Muscle of leg (tissue), 11 donors: ENCODE measurements around the gene OR56A4. TPM values are rescaled to one million over a fixed set of nuclear protein-coding genes. Genes with fewer than 3 reads are reported as not detected.
"Not testable (repeated sequence)": the region's sequence is repeated elsewhere in the genome, so short reads cannot be mapped to it uniquely, and the experiment has no call there.

Experiments used
- DNase-seq: peaks from one replicate; pipeline ENCODE4 v3.0.0; 2013
- H3K27ac ChIP-seq: one replicate; pipeline ENCODE4 v1.5.1; 2013; ENCODE audit warnings: mild to moderate bottlenecking, low read length, control low read depth
- H3K27me3 ChIP-seq: one replicate; pipeline ENCODE4 v1.6.1; 2013; ENCODE audit warnings: low read length; ENCODE audit not compliant: control insufficient read depth, insufficient read depth
- H3K36me3 ChIP-seq: one replicate; pipeline ENCODE4 v1.6.1; 2013; ENCODE audit warnings: low read length; ENCODE audit not compliant: control insufficient read depth, insufficient read depth
- H3K4me1 ChIP-seq: one replicate; pipeline ENCODE4 v1.6.1; 2013; ENCODE audit warnings: low read length; ENCODE audit not compliant: control insufficient read depth, insufficient read depth
- H3K4me3 ChIP-seq: one replicate; pipeline ENCODE4 v1.5.1; 2013; ENCODE audit warnings: low read length, control low read depth
- H3K9me3 ChIP-seq: replicated peaks from 2 replicates; pipeline ENCODE4 v1.6.1; 2013; ENCODE audit warnings: low read depth, low read length; ENCODE audit not compliant: control insufficient read depth
- WGBS: methylation state at CpG from one replicate; pipeline ENCODE4 v1.1.5; 2013; ENCODE audit warnings: missing lambda C conversion rate; ENCODE audit not compliant: insufficient coverage; 5-methylcytosine and 5-hydroxymethylcytosine counted together
- polyA plus RNA-seq, 8 donors: library from polyadenylated mRNA; unstranded; fragments of 120-200 nt; gene quantifications; one replicate each; pipeline versions ENCODE4 v1.2.1 to v1.2.3, GENCODE V29; 2013; ENCODE audit warnings: inconsistent platforms in 1 of 8, low replicate concordance in 1 of 8; ENCODE audit not compliant: insufficient read length in 8 of 8, insufficient read depth in 1 of 8
- total RNA-seq: library from RNA; stranded (reverse); fragments of 120-200 nt; gene quantifications from one replicate; pipeline ENCODE4 v1.2.4, GENCODE V29; 2013

OR56A4 gene
- total and polyA plus RNA-seq, 9 donors, result under 0.01 to 0.07 (median 0.06) TPM; not detected in 6

DNA sequence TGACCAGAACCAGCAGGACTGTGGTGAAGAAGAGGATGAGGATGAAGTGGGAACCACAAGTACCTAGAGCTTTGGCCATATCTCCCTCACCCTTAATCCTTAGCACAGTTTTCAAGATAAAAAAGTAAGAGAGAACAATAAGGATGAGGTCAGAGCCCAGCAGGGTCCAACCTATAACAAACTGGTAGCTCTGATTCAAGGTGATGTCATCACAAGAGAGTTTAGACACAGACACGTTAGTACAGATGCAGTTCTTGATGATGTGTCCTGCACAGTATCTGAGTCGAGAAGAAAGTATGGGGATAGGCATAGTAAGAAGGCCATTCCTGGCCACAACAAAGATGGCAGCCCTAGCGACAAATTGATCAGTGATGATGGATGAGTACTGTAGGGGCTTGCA lies 39.0 kb downstream of the OR56A4 start:
- Histone ChIP-seq H3K27ac (no peak overlapping the region), H3K4me1 (no peaks in the 10 kb centered on the region), H3K36me3 (no peaks in the 10 kb centered on the region), H3K27me3 (no peaks in the 10 kb centered on the region), H3K4me3 (no peak overlapping the region), H3K9me3 (peaks cover 10% of the 10 kb centered on the region)
- 55% methylated on average over 3 of the region's 3 CpGs for WGBS
- DNase-seq, result no peak

DNA sequence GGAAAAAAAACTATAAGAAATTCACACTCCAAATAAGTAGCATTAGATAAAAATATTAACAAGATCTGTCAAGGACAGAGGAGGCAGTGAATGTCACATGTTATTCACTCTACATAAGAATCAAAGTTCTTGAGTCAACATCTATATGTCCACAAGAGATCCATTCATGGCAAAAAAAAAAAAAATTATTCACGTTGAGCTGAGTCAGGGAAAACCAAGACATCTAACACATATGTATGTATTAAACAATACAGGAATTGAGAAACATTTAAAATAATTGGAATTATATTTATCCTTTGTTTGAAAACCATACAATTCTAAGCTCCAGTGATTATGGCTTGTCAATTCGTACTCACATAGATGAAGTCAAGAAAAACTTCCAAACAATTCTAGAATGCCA lies 39.8 kb downstream of the OR56A4 start:
- no CpG with 5 or more reads among the region's 2 CpGs for WGBS
- DNase-seq, result no peak

DNA sequence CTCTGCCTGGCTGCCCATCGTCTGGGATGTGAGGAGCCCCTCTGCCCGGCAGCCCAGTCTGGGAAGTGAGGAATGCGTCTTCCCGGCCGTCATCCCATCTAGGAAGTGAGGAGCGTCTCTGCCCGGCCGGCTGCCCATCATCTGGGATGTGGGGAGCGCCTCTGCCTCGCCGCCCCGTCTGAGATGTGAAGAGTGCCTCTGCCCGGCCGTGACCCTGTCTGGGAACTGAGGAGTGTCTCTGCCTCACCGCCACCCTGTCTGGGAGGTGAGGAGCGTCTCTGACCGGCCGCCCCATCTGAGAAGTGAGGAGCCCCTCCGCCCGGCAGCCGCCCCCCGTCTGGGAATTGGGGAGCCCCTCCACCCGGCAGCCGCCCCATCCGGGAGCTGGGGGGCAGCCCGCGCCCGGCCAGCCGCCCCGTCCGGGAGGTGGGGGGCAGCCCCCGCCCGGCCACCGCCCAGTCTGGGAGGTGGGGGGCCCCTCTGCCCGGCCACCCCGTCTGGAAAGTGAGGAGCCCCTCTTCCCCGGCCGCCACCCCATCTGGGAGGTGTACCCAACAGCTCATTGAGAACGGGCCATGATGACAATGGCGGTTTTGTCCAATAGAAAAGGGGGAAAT lies 45.9 kb downstream of the OR56A4 start:
- H3K27me3 ChIP-seq, H3K27ac ChIP-seq, H3K4me1 ChIP-seq, H3K4me3 ChIP-seq, DNase-seq, H3K36me3 ChIP-seq: not testable (repeated sequence)
- WGBS, result 92% methylated on average over 24 of the region's 40 CpGs
- H3K9me3 ChIP-seq, result peaks cover 12% of the 10 kb centered on the region

More for the DNA sequence above, 39.8 kb downstream of the OR56A4 start:
- no peaks in the 10 kb centered on the region for H3K4me1 ChIP-seq
- H3K9me3 ChIP-seq, result peaks cover 10% of the 10 kb centered on the region
- H3K27me3 ChIP-seq, result no peaks in the 10 kb centered on the region
- H3K4me3 ChIP-seq, result no peak overlapping the region
- no peak overlapping the region for H3K27ac ChIP-seq
- no peaks in the 10 kb centered on the region for H3K36me3 ChIP-seq

DNA sequence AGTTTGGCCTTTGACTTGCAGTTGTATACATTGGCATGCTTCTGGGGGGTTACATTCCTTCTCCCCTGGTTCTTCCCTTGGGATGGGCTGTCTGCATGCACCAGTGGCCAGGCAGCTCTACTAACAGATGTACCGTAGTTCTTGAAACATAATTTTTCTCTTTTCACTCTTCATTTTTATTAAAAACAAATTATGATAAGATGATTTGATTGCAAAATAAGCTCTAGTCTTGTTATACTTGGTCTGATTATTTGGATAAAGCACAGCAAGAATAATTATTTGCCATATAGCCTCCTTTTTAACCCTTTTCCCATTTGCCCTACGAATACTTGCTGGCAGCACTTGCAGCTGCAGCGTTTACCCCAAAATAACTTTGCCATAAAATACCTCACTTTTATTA lies 51.2 kb downstream of the OR56A4 start:
- no peak overlapping the region for H3K27ac ChIP-seq
- H3K4me1 ChIP-seq, result no peaks in the 10 kb centered on the region
- H3K9me3 ChIP-seq, result no peaks in the 10 kb centered on the region
- no CpG with 5 or more reads among the region's 3 CpGs for WGBS
- no peak overlapping the region for H3K4me3 ChIP-seq
- H3K36me3 ChIP-seq, result no peaks in the 10 kb centered on the region
- DNase-seq, result no peak
- no peaks in the 10 kb centered on the region for H3K27me3 ChIP-seq

Other genes with a start within 250 kb of the OR56A4 start
- not detected for gene OR52N5, start 223.6 kb downstream of the OR56A4 start, total RNA-seq
- gene OR52N5, start 223.6 kb downstream of the OR56A4 start, polyA plus RNA-seq, result not detected
- gene OR52N1, start 215.7 kb downstream of the OR56A4 start, total RNA-seq, result not detected
- gene OR52N1, start 215.7 kb downstream of the OR56A4 start, polyA plus RNA-seq, result not detected
- not detected for gene OR52N2, start 198.0 kb downstream of the OR56A4 start, total RNA-seq
- gene OR52N2, start 198.0 kb downstream of the OR56A4 start, polyA plus RNA-seq, result not detected
- gene OR52E6, start 165.0 kb downstream of the OR56A4 start, total RNA-seq, result not detected
- not detected for gene OR52E6, start 165.0 kb downstream of the OR56A4 start, polyA plus RNA-seq
- not detected for gene OR52E8, start 149.3 kb downstream of the OR56A4 start, total RNA-seq
- gene OR52E8, start 149.3 kb downstream of the OR56A4 start, polyA plus RNA-seq, result not detected
- not detected for gene OR52E4, start 126.3 kb downstream of the OR56A4 start, total RNA-seq
- gene OR52E4, start 126.3 kb downstream of the OR56A4 start, polyA plus RNA-seq, result not detected
- not detected for gene OR52E5, start 113.7 kb downstream of the OR56A4 start, total RNA-seq
- not detected for gene OR52E5, start 113.7 kb downstream of the OR56A4 start, polyA plus RNA-seq
- not detected for gene OR56A3, start 64.7 kb downstream of the OR56A4 start, total RNA-seq
- gene OR56A3, start 64.7 kb downstream of the OR56A4 start, polyA plus RNA-seq, result not detected
- not detected for gene OR56A5, start 38.5 kb downstream of the OR56A4 start, total RNA-seq
- under 1 TPM in 1 of 8 donors, not detected in 7; 0.39 TPM for gene OR56A5, start 38.5 kb downstream of the OR56A4 start, polyA plus RNA-seq
- gene OR52L1, start 20.0 kb downstream of the OR56A4 start, total RNA-seq, result not detected
- not detected for gene OR52L1, start 20.0 kb downstream of the OR56A4 start, polyA plus RNA-seq
- not detected for gene OR56A1, start 23.8 kb upstream of the OR56A4 start, total RNA-seq
- under 1 TPM in 1 of 8 donors, not detected in 7; 0.06 TPM for gene OR56A1, start 23.8 kb upstream of the OR56A4 start, polyA plus RNA-seq
- not detected for gene OR56B4, start 100.7 kb upstream of the OR56A4 start, total RNA-seq
- under 1 TPM in 1 of 8 donors, not detected in 7; 0.15 TPM for gene OR56B4, start 100.7 kb upstream of the OR56A4 start, polyA plus RNA-seq
- gene OR52B2, start 163.4 kb upstream of the OR56A4 start, total RNA-seq, result 0.09 TPM
- not detected for gene OR52B2, start 163.4 kb upstream of the OR56A4 start, polyA plus RNA-seq
- not detected for gene OR52W1, start 192.3 kb upstream of the OR56A4 start, total RNA-seq
- gene OR52W1, start 192.3 kb upstream of the OR56A4 start, polyA plus RNA-seq, result under 1 TPM in 1 of 8 donors, not detected in 7; 0.19 TPM
- gene C11orf42, start 198.6 kb upstream of the OR56A4 start, total RNA-seq, result not detected
- under 1 TPM; 0.14 to 0.68 (median 0.24) TPM for gene C11orf42, start 198.6 kb upstream of the OR56A4 start, polyA plus RNA-seq
- 14.0 TPM for gene FHIP1B, start 227.7 kb upstream of the OR56A4 start, total RNA-seq
- gene FHIP1B, start 227.7 kb upstream of the OR56A4 start, polyA plus RNA-seq, result 10 to 100 TPM; 19.0 to 32.1 (median 24.9) TPM
- not detected for gene CNGA4, start 232.1 kb upstream of the OR56A4 start, total RNA-seq
- gene CNGA4, start 232.1 kb upstream of the OR56A4 start, polyA plus RNA-seq, result under 1 TPM in 7 of 8 donors, not detected in 1; 0.07 to 0.43 (median 0.21) TPM